IMR-90 (cell line): ENCODE measurements around the gene PCYOX1L.

Experiments
- BHLHE40 ChIP-seq: fragments of 150-350 bp; IDR thresholded peaks from 2 replicates; pipeline ENCODE4 v1.6.1; 2016; ENCODE audit warnings: mild to moderate bottlenecking, low read depth, low read length
- CEBPB ChIP-seq: IDR thresholded peaks from 2 replicates; pipeline ENCODE4 v1.6.1; 2012; ENCODE audit warnings: low read depth, low read length, improper control_type of control experiment
- CHD1 ChIP-seq: IDR thresholded peaks from 2 replicates; pipeline ENCODE4 v1.6.1; 2012; ENCODE audit warnings: low read depth, low read length, improper control_type of control experiment
- MAFK ChIP-seq: IDR thresholded peaks from 2 replicates; pipeline ENCODE4 v1.6.1; 2012; ENCODE audit warnings: low read depth, low read length, improper control_type of control experiment
- MAZ ChIP-seq: IDR thresholded peaks from 2 replicates; pipeline ENCODE4 v1.6.1; 2012; ENCODE audit warnings: low read depth, mild to moderate bottlenecking, low read length, improper control_type of control experiment, moderate library complexity, borderline replicate concordance
- MXI1 ChIP-seq: IDR thresholded peaks from 2 replicates; pipeline ENCODE4 v1.6.1; 2012; ENCODE audit warnings: low read depth, mild to moderate bottlenecking, low read length, moderate library complexity, borderline replicate concordance
- NFE2L2 ChIP-seq: fragments of 150-350 bp; IDR thresholded peaks from 2 replicates; pipeline ENCODE4 v1.6.1; 2016; ENCODE audit warnings: low read depth, mild to moderate bottlenecking, low read length
- POLR2A ChIP-seq: IDR thresholded peaks from 2 replicates; pipeline ENCODE4 v1.6.1; 2012; ENCODE audit warnings: mild to moderate bottlenecking, low read depth, low read length
- RAD21 ChIP-seq: IDR thresholded peaks from 2 replicates; pipeline ENCODE4 v1.6.1; 2012; ENCODE audit warnings: low read length, improper control_type of control experiment
- RCOR1 ChIP-seq: IDR thresholded peaks from 2 replicates; pipeline ENCODE4 v1.6.1; 2012; ENCODE audit warnings: mild to moderate bottlenecking, low read length, improper control_type of control experiment; ENCODE audit not compliant: insufficient replicate concordance
- RFX5 ChIP-seq: IDR thresholded peaks from 2 replicates; pipeline ENCODE4 v1.8.0; 2012; ENCODE audit warnings: low read depth, mild to moderate bottlenecking, low read length, moderate library complexity
- SMC3 ChIP-seq: fragments of 150-350 bp; IDR thresholded peaks from 2 replicates; pipeline ENCODE4 v1.6.1; 2016; ENCODE audit warnings: low read depth, mild to moderate bottlenecking, antibody characterized with exemption, low read length, moderate library complexity
- TF ChIP-seq, protein P1 (sequence below): conservative IDR thresholded peaks from 2 replicates; pipeline ENCODE4 v1.5.1; 2012; ENCODE audit warnings: mild to moderate bottlenecking, low read depth, low read length, improper control_type of control experiment
- TF ChIP-seq, protein P2 (sequence below): fragments of 150-350 bp; IDR thresholded peaks from 2 replicates; pipeline ENCODE4 v1.6.1; 2017; ENCODE audit warnings: mild to moderate bottlenecking, antibody characterized with exemption, low read length, low read depth

DNA sequence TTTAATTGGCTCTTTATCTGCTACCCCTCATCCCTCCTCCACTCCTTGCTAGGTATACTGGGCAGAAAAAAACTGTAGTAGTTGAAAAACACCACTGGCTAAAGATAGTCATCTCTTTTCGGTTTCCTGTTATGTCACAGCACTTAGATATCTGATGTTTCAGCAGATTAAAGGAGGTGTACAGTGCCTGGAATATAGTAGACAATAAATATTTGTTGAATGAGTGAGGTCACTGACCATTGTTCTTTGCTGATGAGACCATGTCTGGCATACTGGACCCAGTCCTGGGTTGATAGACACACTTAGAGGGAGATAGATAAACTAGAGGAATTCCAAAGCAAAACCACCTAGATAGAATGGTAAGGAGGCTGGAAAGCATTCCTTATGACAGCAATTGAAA is 9.3 kb upstream of the PCYOX1L start:
- TF ChIP-seq, protein P1, sequence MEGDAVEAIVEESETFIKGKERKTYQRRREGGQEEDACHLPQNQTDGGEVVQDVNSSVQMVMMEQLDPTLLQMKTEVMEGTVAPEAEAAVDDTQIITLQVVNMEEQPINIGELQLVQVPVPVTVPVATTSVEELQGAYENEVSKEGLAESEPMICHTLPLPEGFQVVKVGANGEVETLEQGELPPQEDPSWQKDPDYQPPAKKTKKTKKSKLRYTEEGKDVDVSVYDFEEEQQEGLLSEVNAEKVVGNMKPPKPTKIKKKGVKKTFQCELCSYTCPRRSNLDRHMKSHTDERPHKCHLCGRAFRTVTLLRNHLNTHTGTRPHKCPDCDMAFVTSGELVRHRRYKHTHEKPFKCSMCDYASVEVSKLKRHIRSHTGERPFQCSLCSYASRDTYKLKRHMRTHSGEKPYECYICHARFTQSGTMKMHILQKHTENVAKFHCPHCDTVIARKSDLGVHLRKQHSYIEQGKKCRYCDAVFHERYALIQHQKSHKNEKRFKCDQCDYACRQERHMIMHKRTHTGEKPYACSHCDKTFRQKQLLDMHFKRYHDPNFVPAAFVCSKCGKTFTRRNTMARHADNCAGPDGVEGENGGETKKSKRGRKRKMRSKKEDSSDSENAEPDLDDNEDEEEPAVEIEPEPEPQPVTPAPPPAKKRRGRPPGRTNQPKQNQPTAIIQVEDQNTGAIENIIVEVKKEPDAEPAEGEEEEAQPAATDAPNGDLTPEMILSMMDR: no peak
- TF ChIP-seq POLR2A (no peak), RCOR1 (no peak), RFX5 (no peak), CEBPB (no peak), CHD1 (no peak), SMC3 (no peak), MAZ (no peak), NFE2L2 (no peak), BHLHE40 (no peak), RAD21 (no peak), MXI1 (no peak), MAFK (no peak)
- TF ChIP-seq, protein P2, sequence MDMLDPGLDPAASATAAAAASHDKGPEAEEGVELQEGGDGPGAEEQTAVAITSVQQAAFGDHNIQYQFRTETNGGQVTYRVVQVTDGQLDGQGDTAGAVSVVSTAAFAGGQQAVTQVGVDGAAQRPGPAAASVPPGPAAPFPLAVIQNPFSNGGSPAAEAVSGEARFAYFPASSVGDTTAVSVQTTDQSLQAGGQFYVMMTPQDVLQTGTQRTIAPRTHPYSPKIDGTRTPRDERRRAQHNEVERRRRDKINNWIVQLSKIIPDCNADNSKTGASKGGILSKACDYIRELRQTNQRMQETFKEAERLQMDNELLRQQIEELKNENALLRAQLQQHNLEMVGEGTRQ: no peak
